ENCODE results near the gene SENP8. TPM values are rescaled to one million over a fixed set of nuclear protein-coding genes. Genes with fewer than 3 reads are reported as not detected.

SENP8 gene
- total and polyA plus RNA-seq, 2 of the 4 experiments (the other 2 are of a cell fraction) = 1.6 to 2.9 TPM

- Histone ChIP-seq H2AK5ac (ENCODE audit: low read depth, low read length) (no peak overlapping the region), H2BK20ac (ENCODE audit: low read depth, low read length) (no peak overlapping the region), H2AK9ac (replicated peaks; ENCODE audit: low read depth, low read length, poor library complexity) (no peak overlapping the region), H3K27ac (ENCODE audit: insufficient read depth, low read length) (no peak overlapping the region), H4K5ac (ENCODE audit: low read depth, low read length) (no peak overlapping the region), H2BK120ac (ENCODE audit: low read depth, low read length) (no peak overlapping the region), H3K9ac (ENCODE audit: low read depth, low read length) (no peak overlapping the region), H3K14ac (replicated peaks; ENCODE audit: low read depth, low read length) (no peak overlapping the region), H3K79me1 (ENCODE audit: low read depth in 1 of 2, low read length in 2 of 2) (no peaks in the 10 kb centered on the region), H3K9me1 (ENCODE audit: insufficient read depth, low read length) (no peaks in the 10 kb centered on the region; the same call in 1 of the 2 replicates), H4K20me1 (ENCODE audit: insufficient read depth, low read length) (no peaks in the 10 kb centered on the region), H2BK15ac (ENCODE audit: low read depth, low read length) (no peak overlapping the region), H3K4me1 (ENCODE audit: control insufficient read depth, insufficient read depth, low read length) (peaks cover 8% of the 10 kb centered on the region), H3K36me3 (ENCODE audit: control insufficient read depth, insufficient read depth, low read length) (no peaks in the 10 kb centered on the region), H3K4ac (ENCODE audit: low read depth, low read length) (no peak overlapping the region), H3K27me3 (ENCODE audit: control insufficient read depth, insufficient read depth, low read length) (peaks cover 48% of the 10 kb centered on the region), H3K9me3 (ENCODE audit: control insufficient read depth, insufficient read depth, low read length) (no peaks in the 10 kb centered on the region), H4K91ac (ENCODE audit: insufficient read depth, low read depth, low read length) (no peak overlapping the region), H3K56ac (ENCODE audit: extremely low read depth, insufficient read depth, low read length) (no peak overlapping the region), H3K4me3 (ENCODE audit: insufficient read depth, low read depth, low read length) (no peak overlapping the region), H3K23ac (ENCODE audit: low read depth, low read length) (no peak overlapping the region), H2AFZ (replicated peaks; ENCODE audit: low read length, poor library complexity) (no peak overlapping the region), H4K8ac (ENCODE audit: low read depth in 2 of 2, low read length in 2 of 2) (no peak overlapping the region), H2BK5ac (ENCODE audit: low read depth, low read length, poor library complexity, severe bottlenecking) (no peak overlapping the region), H3K18ac (ENCODE audit: low read depth, low read length) (no peak overlapping the region), H3K4me2 (ENCODE audit: low read depth, low read length) (no peak overlapping the region)
- TF ChIP-seq USF2 (IDR thresholded peaks at IDR 0.05; ENCODE audit: low read depth, low read length) = no peak
- TF ChIP-seq MAFK (IDR thresholded peaks at IDR 0.05; ENCODE audit: low read depth, low read length) = no peak
- no peak for TF ChIP-seq RCOR1 (IDR thresholded peaks at IDR 0.05; ENCODE audit: insufficient replicate concordance, low read length)
- no peak for TF ChIP-seq CEBPB (IDR thresholded peaks at IDR 0.05; ENCODE audit: low read depth, low read length)
- no peak for TF ChIP-seq ELK1 (IDR thresholded peaks at IDR 0.05; ENCODE audit: borderline replicate concordance, low read depth, low read length)
- no peak for TF ChIP-seq CHD1 (IDR thresholded peaks at IDR 0.05; ENCODE audit: low read depth, low read length)
- TF ChIP-seq SMC3 (IDR thresholded peaks at IDR 0.05; ENCODE audit: low read depth, low read length) = no peak
- TF ChIP-seq NFE2L2 (IDR thresholded peaks at IDR 0.05; ENCODE audit: low read depth, low read length) = no peak
- no peak for TF ChIP-seq RFX5 (IDR thresholded peaks at IDR 0.05; ENCODE audit: low read depth, low read length)
- no peak for TF ChIP-seq MXI1 (IDR thresholded peaks at IDR 0.05; ENCODE audit: borderline replicate concordance, low read depth, low read length)
- TF ChIP-seq FOS (IDR thresholded peaks at IDR 0.05; ENCODE audit: low read depth, low read length) = no peak
- no peak for TF ChIP-seq RAD21 (IDR thresholded peaks at IDR 0.05; ENCODE audit: low read length)
- no peak for TF ChIP-seq POLR2A (IDR thresholded peaks at IDR 0.05; ENCODE audit: low read depth, low read length)
- in situ Hi-C loops (cut with MboI; ENCODE audit: low sequenced_read_pairs) (no loop called here), dilution Hi-C loops (cut with HindIII; ENCODE audit: low sequenced_read_pairs, unreplicated experiment) (no loop called here), intact Hi-C loops (cut with micrococcal nuclease) (no loop called here)
- ChIA-PET CTCF (no interaction called here), POLR2A (ENCODE audit: unreplicated experiment) (no interaction called here)
- DNase-seq (no peak), ATAC-seq (ENCODE audit: low read depth) (no peak)
- BruUV-seq (replicated peaks) = no TSS peak
- WGBS, 2 experiments (ENCODE audit: extremely low coverage in 2 of 2, insufficient read length in 1 of 2) = 62% methylated on average over 2 of the region's 4 CpGs; no CpG with 5 or more reads in 1 of the 2 experiments
Observed at GRCh38 chr15:72163719-72164118, 45.5 kb downstream of the SENP8 start.

All from IMR-90 (cell line).